Liver (tissue), 3 donors: ENCODE data around the gene EOMES.

Experiments
- FOXA1 ChIP-seq: IDR thresholded peaks from 2 replicates; pipeline ENCODE4 v1.6.1; 2016; ENCODE audit warnings: antibody characterized with exemption
- GABPA ChIP-seq, 2 donors: IDR thresholded peaks in 1 of 2; conservative IDR thresholded peaks in 1 of 2; 2 replicates each; pipeline ENCODE4 v1.6.1; 2016; ENCODE audit warnings: antibody characterized with exemption in 2 of 2, mild to moderate bottlenecking in 1 of 2, moderate library complexity in 1 of 2
- JUND ChIP-seq, 2 donors: IDR thresholded peaks; 2 replicates each; pipeline ENCODE4 v1.6.1; 2016; ENCODE audit warnings: antibody characterized with exemption in 2 of 2
- RAD21 ChIP-seq, 2 donors: IDR thresholded peaks; 2 replicates each; pipeline ENCODE4 v1.6.1; 2016; ENCODE audit warnings: antibody characterized with exemption in 2 of 2, mild to moderate bottlenecking in 2 of 2
- SP1 ChIP-seq: IDR thresholded peaks from 2 replicates; pipeline ENCODE4 v1.6.1; 2018; ENCODE audit warnings: antibody characterized with exemption, mild to moderate bottlenecking
- TAF1 ChIP-seq: conservative IDR thresholded peaks from 2 replicates; pipeline ENCODE4 v1.6.1; 2016; ENCODE audit warnings: antibody characterized with exemption, mild to moderate bottlenecking
- YY1 ChIP-seq: IDR thresholded peaks from 2 replicates; pipeline ENCODE4 v1.6.1; 2016; ENCODE audit warnings: antibody characterized with exemption, mild to moderate bottlenecking
- TF ChIP-seq, protein P1 (sequence below): fragments of 150-350 bp; IDR thresholded peaks from 2 replicates; pipeline ENCODE4 v1.5.1; 2017; ENCODE audit warnings: improper control_type of control experiment, low read depth, low read length; ENCODE audit not compliant: missing input control
- TF ChIP-seq, protein P2 (sequence below): IDR thresholded peaks from 2 replicates; pipeline ENCODE4 v1.6.1; 2016; ENCODE audit warnings: antibody characterized with exemption, mild to moderate bottlenecking
- TF ChIP-seq, protein P3 (sequence below): IDR thresholded peaks from 2 replicates; pipeline ENCODE4 v1.6.1; 2016; ENCODE audit warnings: antibody characterized with exemption
- TF ChIP-seq, protein P4 (sequence below): IDR thresholded peaks from 2 replicates; pipeline ENCODE4 v1.6.1; 2016; ENCODE audit warnings: antibody characterized with exemption
- donor health status: healthy.
- donor health status: healthy.

DNA sequence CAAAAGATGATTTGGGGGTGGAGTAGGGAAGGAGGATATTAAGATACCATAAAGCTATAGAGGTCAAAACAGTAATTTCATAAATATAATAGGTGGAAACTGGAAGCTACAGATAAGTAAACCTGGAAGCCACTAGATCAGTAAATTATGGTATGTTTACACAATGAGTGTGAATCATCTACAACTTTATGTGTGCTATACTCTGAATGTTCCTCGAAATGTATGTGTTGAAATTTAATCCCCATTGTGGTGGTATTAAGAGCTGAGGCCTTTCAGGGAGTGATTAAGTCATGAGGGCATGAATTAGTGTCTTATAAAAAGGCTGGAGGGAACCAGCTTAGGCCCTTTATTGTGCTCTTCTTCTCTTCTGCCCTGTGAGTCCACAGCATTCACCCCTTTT, 25.2 kb downstream of the EOMES start:
- TF ChIP-seq, protein P1, sequence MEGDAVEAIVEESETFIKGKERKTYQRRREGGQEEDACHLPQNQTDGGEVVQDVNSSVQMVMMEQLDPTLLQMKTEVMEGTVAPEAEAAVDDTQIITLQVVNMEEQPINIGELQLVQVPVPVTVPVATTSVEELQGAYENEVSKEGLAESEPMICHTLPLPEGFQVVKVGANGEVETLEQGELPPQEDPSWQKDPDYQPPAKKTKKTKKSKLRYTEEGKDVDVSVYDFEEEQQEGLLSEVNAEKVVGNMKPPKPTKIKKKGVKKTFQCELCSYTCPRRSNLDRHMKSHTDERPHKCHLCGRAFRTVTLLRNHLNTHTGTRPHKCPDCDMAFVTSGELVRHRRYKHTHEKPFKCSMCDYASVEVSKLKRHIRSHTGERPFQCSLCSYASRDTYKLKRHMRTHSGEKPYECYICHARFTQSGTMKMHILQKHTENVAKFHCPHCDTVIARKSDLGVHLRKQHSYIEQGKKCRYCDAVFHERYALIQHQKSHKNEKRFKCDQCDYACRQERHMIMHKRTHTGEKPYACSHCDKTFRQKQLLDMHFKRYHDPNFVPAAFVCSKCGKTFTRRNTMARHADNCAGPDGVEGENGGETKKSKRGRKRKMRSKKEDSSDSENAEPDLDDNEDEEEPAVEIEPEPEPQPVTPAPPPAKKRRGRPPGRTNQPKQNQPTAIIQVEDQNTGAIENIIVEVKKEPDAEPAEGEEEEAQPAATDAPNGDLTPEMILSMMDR, result no peak
- TF ChIP-seq FOXA1, result no peak
- TF ChIP-seq, protein P2, sequence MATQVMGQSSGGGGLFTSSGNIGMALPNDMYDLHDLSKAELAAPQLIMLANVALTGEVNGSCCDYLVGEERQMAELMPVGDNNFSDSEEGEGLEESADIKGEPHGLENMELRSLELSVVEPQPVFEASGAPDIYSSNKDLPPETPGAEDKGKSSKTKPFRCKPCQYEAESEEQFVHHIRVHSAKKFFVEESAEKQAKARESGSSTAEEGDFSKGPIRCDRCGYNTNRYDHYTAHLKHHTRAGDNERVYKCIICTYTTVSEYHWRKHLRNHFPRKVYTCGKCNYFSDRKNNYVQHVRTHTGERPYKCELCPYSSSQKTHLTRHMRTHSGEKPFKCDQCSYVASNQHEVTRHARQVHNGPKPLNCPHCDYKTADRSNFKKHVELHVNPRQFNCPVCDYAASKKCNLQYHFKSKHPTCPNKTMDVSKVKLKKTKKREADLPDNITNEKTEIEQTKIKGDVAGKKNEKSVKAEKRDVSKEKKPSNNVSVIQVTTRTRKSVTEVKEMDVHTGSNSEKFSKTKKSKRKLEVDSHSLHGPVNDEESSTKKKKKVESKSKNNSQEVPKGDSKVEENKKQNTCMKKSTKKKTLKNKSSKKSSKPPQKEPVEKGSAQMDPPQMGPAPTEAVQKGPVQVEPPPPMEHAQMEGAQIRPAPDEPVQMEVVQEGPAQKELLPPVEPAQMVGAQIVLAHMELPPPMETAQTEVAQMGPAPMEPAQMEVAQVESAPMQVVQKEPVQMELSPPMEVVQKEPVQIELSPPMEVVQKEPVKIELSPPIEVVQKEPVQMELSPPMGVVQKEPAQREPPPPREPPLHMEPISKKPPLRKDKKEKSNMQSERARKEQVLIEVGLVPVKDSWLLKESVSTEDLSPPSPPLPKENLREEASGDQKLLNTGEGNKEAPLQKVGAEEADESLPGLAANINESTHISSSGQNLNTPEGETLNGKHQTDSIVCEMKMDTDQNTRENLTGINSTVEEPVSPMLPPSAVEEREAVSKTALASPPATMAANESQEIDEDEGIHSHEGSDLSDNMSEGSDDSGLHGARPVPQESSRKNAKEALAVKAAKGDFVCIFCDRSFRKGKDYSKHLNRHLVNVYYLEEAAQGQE, result no peak
- TF ChIP-seq, protein P3, sequence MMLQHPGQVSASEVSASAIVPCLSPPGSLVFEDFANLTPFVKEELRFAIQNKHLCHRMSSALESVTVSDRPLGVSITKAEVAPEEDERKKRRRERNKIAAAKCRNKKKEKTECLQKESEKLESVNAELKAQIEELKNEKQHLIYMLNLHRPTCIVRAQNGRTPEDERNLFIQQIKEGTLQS, result no peak
- TF ChIP-seq, protein P4, sequence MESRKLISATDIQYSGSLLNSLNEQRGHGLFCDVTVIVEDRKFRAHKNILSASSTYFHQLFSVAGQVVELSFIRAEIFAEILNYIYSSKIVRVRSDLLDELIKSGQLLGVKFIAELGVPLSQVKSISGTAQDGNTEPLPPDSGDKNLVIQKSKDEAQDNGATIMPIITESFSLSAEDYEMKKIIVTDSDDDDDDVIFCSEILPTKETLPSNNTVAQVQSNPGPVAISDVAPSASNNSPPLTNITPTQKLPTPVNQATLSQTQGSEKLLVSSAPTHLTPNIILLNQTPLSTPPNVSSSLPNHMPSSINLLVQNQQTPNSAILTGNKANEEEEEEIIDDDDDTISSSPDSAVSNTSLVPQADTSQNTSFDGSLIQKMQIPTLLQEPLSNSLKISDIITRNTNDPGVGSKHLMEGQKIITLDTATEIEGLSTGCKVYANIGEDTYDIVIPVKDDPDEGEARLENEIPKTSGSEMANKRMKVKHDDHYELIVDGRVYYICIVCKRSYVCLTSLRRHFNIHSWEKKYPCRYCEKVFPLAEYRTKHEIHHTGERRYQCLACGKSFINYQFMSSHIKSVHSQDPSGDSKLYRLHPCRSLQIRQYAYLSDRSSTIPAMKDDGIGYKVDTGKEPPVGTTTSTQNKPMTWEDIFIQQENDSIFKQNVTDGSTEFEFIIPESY, result no peak
- no peak for TF ChIP-seq TAF1
- TF ChIP-seq GABPA (IDR thresholded peaks at IDR 0.05 in 1 of 2, conservative IDR thresholded peaks at IDR 0.05 in 1 of 2), result no peak
- TF ChIP-seq JUND (IDR thresholded peaks at IDR 0.05), result no peak
- TF ChIP-seq SP1, result no peak
- TF ChIP-seq YY1, result no peak
- no peak for TF ChIP-seq RAD21 (IDR thresholded peaks at IDR 0.05)
